Adrenal gland (tissue), 5 donors: Measurements from ENCODE around the gene PRM1.

Source experiments
- CTCF ChIP-seq, 6 experiments: fragments of 450-650 bp in 4 of 6; fragments of 200-600 bp in 2 of 6; sonication (generic) in 1 of 6; IDR thresholded peaks; 1 replicate in 5 of 6; 2 replicates in 1 of 6; pipeline versions ENCODE4 v1.5.1 to v1.8.0; 2016 to 2021; ENCODE audit warnings: antibody characterized with exemption in 6 of 6, mild to moderate bottlenecking in 2 of 6, moderate library complexity in 1 of 6
- POLR2A ChIP-seq, 2 donors: fragments of 450-650 bp; IDR thresholded peaks; one replicate each; pipeline ENCODE4 v1.6.1; 2017; ENCODE audit warnings: antibody characterized with exemption in 2 of 2, mild to moderate bottlenecking in 2 of 2, moderate library complexity in 1 of 2
- donor health status: DM: no; HTN: no; CAD: no.

GRCh38 chr16:11306381-11306780 is 25.3 kb upstream of the PRM1 start:
- TF ChIP-seq POLR2A (IDR thresholded peaks at IDR 0.05) = no peak
- TF ChIP-seq CTCF (IDR thresholded peaks at IDR 0.05) = no peak
